GM19099 (cell line): ENCODE results near the gene TSR3.

Source experiments
- POLR2A ChIP-seq: IDR thresholded peaks from 3 replicates; pipeline ENCODE4 v1.6.1; 2011; ENCODE audit warnings: low read depth; ENCODE audit not compliant: insufficient read length; ENCODE audit errors: extremely low read depth

The TSR3 gene

DNA sequence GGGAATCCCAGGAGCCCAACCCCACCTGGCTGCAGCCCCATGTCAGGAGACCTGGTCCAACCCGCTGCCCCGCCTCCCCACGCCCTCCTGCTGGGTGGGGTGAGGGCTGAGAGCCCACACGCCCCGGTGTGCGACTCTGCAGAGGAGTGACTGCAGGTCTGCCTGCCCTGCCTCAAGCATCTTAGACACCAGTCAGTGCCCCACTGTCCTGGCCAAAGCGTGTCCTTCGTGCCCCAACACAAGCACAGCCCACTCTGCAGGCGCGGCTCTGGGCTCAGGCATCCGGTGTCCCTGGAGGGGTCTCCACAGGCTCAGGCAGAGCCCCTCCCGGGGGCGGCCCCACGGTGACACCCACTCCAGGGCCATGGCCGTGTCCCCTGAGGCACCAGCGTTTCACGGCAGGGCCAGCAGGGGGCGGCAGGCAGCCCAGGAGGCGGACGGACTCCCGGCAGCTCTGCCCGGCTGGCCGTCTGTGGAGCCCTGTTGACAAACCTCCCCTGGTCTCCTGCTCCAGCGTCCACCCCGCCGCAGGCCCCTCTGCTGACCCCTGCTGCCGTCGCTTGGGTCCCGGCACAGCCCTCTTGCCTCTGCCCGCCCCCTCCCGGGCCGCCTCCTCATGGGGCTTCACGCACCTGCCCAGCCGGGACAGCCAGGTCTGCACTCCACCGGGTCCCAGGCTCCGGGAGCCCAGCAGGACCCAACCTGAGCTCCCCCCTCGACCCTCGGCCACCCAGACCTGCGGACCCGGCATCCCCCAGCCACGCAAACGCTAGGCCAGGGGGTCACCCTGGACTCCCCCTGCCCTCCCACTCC is 50.8 kb downstream of the TSR3 start:
- no peak for TF ChIP-seq POLR2A

DNA sequence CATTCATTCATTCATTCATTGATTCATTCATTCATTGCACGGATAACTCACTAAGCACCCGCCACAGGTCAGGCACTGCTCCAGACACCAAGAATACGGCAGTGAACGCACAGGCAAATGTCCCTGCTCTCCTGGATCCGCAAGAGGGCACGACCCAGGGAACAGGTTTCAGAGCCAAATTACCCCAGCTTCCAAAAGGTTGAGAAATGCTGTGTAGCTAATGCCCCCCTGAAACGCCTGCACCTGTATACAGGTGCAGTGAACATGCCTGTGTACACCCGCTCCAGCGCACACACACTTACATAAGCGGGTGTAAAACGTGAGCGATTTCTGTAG is 51.8 kb downstream of the TSR3 start:
- no peak for TF ChIP-seq POLR2A
